HEK293 (cell line): Measurements from ENCODE around the gene B3GNT9.
A peak's percentile ranks its signal among the peaks of the same experiment; 100 is the strongest.

Experiments used
- CTCF ChIA-PET: fragments of 350-600 bp; formaldehyde crosslinking; extraction: SDS; loops from one replicate; lab custom pipeline; 2021; ENCODE audit warnings: antibody characterized with exemption; lab: Yijun Ruan, JAX
- POLR2A ChIA-PET: fragments of 300-600 bp; formaldehyde crosslinking; extraction: SDS; loops from one replicate; lab custom pipeline; 2020; ENCODE audit warnings: antibody characterized with exemption, inconsistent platforms; lab: Yijun Ruan, JAX
- H3K27ac ChIP-seq: fragments of 200-500 bp; sonication (Bioruptor generic); 2 replicates; pipeline ENCODE4 v1.5.1; 2014; ENCODE audit warnings: low read depth, low read length, control low read depth, inconsistent platforms; ENCODE audit errors: extremely low read depth
- H3K36me3 ChIP-seq, 2 experiments: fragments of 200-500 bp in 1 of 2; sonication (Bioruptor generic) in 1 of 2; 1 replicate in 1 of 2; 2 replicates in 1 of 2; pipeline ENCODE4 v1.5.1; 2014 to 2017; ENCODE audit warnings: inconsistent platforms in 2 of 2, low read length in 2 of 2; ENCODE audit not compliant: control insufficient read depth in 2 of 2, insufficient read depth in 1 of 2
- H3K4me1 ChIP-seq: fragments of 200-500 bp; sonication (Bioruptor generic); 2 replicates; pipeline ENCODE4 v1.5.1; 2014; ENCODE audit warnings: mild to moderate bottlenecking, low read length, inconsistent platforms; ENCODE audit not compliant: control insufficient read depth, insufficient read depth
- H3K4me3 ChIP-seq: 2 replicates; pipeline ENCODE4 v1.5.1; 2011; ENCODE audit warnings: low read depth, mild to moderate bottlenecking, control low read depth, low read length, moderate library complexity
- H3K9me3 ChIP-seq: fragments of 200-500 bp; sonication (Bioruptor generic); 2 replicates; pipeline ENCODE4 v1.5.1; 2014; ENCODE audit warnings: low read depth, low read length, inconsistent platforms; ENCODE audit not compliant: control insufficient read depth, insufficient read depth
- GLIS2 ChIP-seq: fragments of 450-650 bp; formaldehyde crosslinking; IDR thresholded peaks from 2 replicates; pipeline ENCODE4 v1.5.1; 2016; ENCODE audit warnings: missing biosample characterization, missing genetic modification characterization
- HOXC10 ChIP-seq: sonication (generic); formaldehyde crosslinking; IDR thresholded peaks from 2 replicates; pipeline ENCODE4 v1.8.1; 2023; ENCODE audit warnings: mild to moderate bottlenecking, missing genetic modification reagents
- KLF1 ChIP-seq: fragments of 450-650 bp; formaldehyde crosslinking; IDR thresholded peaks from 2 replicates; pipeline ENCODE4 v1.5.1; 2016; ENCODE audit warnings: missing biosample characterization, missing genetic modification characterization
- KLF16 ChIP-seq: fragments of 450-650 bp; formaldehyde crosslinking; IDR thresholded peaks from 2 replicates; pipeline ENCODE4 v1.5.1; 2017; ENCODE audit warnings: missing biosample characterization, missing genetic modification characterization
- KLF8 ChIP-seq: fragments of 450-650 bp; formaldehyde crosslinking; IDR thresholded peaks from 2 replicates; pipeline ENCODE4 v1.5.1; 2016; ENCODE audit warnings: missing biosample characterization, missing genetic modification characterization
- PRDM10 ChIP-seq: fragments of 450-650 bp; formaldehyde crosslinking; IDR thresholded peaks from 2 replicates; pipeline ENCODE4 v1.5.1; 2016; ENCODE audit warnings: missing biosample characterization, missing genetic modification characterization
- SETDB1 ChIP-seq: IDR thresholded peaks from one replicate; pipeline ENCODE4 v1.6.1; 2017; ENCODE audit warnings: mild to moderate bottlenecking, low read length, moderate library complexity, mixed read lengths; ENCODE audit not compliant: insufficient read length
- ZIC2 ChIP-seq: fragments of 450-650 bp; formaldehyde crosslinking; IDR thresholded peaks from 2 replicates; pipeline ENCODE4 v1.5.1; 2016; ENCODE audit warnings: missing biosample characterization, missing genetic modification characterization
- ZNF10 ChIP-seq: fragments of 450-650 bp; formaldehyde crosslinking; IDR thresholded peaks from 2 replicates; pipeline ENCODE4 v1.5.1; 2017; ENCODE audit warnings: missing biosample characterization, missing genetic modification characterization
- ZNF138 ChIP-seq: fragments of 450-650 bp; formaldehyde crosslinking; IDR thresholded peaks from 2 replicates; pipeline ENCODE4 v1.5.1; 2016; ENCODE audit warnings: missing biosample characterization, missing genetic modification characterization, borderline replicate concordance
- ZNF18 ChIP-seq: fragments of 450-650 bp; formaldehyde crosslinking; IDR thresholded peaks from 2 replicates; pipeline ENCODE4 v1.5.1; 2016; ENCODE audit warnings: missing biosample characterization, missing genetic modification characterization
- ZNF600 ChIP-seq: fragments of 450-650 bp; formaldehyde crosslinking; IDR thresholded peaks from 2 replicates; pipeline ENCODE4 v1.5.1; 2016; ENCODE audit warnings: missing biosample characterization, missing genetic modification characterization
- TF ChIP-seq, protein P1 (sequence below): fragments of 450-650 bp; formaldehyde crosslinking; IDR thresholded peaks from 2 replicates; pipeline ENCODE4 v1.5.1; 2016; ENCODE audit warnings: missing biosample characterization, missing genetic modification characterization
- TF ChIP-seq, protein P2 (sequence below): fragments of 450-650 bp; formaldehyde crosslinking; IDR thresholded peaks from 2 replicates; pipeline ENCODE4 v1.5.1; 2016; ENCODE audit warnings: missing biosample characterization, missing genetic modification characterization

The B3GNT9 gene

DNA sequence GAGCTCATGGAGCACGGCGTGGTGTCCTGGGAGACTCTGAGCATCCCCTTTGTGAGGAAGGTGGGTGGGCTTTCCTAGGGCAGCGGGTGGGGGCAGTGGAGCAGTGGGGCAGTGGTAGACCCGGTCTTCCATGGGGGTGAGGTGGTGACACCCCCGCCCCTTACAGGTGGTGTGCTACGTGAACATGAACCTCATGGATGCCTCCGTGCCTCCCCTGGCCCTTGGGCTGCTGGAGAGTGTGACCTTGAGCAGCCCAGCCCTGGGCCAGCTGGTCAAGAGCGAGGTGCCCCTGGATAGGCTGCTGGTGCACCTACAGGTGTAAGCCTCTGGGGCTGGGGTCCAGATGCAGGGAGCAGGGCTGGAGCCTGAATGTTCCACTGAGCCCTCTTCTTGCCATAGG, 49.7 kb upstream of the B3GNT9 start:
- H3K4me3 ChIP-seq, result no peak overlapping the region
- no peak for TF ChIP-seq HOXC10 (CRISPR knock-in tag)
- CTCF ChIA-PET, result interaction anchor here (0.6 kb wide), 1 partner anchor 222 kb away, joined by 3 read pairs; no protein-coding TSS in a partner anchor
- POLR2A ChIA-PET, result interaction anchor here (0.6 to 1.5 kb wide), 4 partner anchors 8 to 194 kb away, joined by 3 to 9 read pairs (median 4); partner anchors contain the start of genes E2F4 and TMEM208
- H3K9me3 ChIP-seq, result no peaks in the 10 kb centered on the region
- no peaks in the 10 kb centered on the region for H3K4me1 ChIP-seq
- H3K36me3 ChIP-seq, result peaks cover 0 to 78% of the 10 kb centered on the region in 2 experiments; a peak in 2 of 3 replicates
- H3K27ac ChIP-seq, result no peak overlapping the region

DNA sequence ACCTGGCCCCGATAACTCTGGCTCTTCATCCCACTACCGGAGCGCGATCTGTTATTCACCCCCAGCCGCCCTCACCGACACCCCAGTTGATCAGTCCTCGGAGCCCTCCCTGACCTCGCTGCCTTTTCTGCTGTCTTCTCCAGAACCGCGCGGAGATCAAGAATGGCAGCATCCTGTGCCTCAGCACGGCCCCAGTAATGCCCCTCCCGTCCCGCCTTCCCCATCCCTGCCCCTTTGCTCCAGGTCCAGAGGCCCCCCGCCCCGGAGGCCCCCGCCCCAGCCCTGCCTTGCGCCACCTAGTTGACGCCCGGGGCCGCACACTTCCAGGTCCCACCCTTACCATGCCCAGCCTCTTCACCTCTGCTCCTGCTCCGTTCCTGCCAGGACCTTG, 49.0 kb upstream of the B3GNT9 start:
- peaks cover 6 to 85% of the 10 kb centered on the region in 2 experiments; a peak in 2 of 3 replicates for H3K36me3 ChIP-seq
- H3K27ac ChIP-seq, result no peak overlapping the region
- H3K9me3 ChIP-seq, result no peaks in the 10 kb centered on the region
- POLR2A ChIA-PET, result interaction anchor here (1.5 kb wide), 1 partner anchor 27 kb away, joined by 4 read pairs; the partner anchor contains the start of gene TMEM208
- no peak overlapping the region for H3K4me3 ChIP-seq
- TF ChIP-seq KLF1 (tag by site-specific recombination) (peak; percentile 39), ZNF18 (no peak)
- TF ChIP-seq, all 188 proteins: peak for 1
- CTCF ChIA-PET, result no interaction called here
- H3K4me1 ChIP-seq, result no peaks in the 10 kb centered on the region

DNA sequence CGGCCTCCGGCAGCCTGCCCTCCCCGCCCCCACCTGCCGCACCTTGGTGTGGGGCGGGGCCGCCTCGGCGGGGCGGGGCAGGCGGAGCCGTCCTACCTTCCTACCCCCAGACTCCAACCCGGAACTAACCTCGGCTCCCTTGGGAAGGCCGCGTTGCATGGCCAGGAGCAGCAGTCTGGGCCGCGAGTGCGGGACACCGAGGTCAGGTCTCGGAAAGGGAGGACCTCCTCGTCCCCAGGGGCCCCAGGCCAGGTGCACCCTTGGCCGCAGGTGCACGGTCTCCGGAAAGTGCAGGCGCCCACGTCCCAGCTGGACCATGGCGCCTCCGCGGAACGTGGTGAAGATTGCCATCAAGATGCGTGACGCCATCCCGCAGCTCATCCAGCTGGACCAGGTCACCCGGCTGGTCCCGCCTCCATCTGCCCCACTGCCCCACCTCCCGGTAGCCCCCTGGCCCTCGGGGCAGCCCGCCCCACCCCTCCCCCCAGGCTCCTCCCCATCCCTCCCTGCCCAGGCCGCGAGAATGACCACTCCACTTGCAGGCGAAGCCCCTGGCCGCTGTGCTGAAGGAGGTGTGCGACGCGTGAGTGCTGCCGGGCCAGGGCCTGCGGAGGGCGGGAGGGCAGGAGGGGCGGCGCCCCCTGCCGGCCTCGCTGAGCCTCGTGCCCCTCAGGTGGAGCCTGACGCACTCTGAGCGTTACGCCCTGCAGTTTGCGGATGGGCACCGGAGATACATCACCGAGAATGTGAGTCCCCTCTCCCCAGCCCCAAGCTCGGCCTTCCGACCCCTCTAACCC, 48.4 kb upstream of the B3GNT9 start, which contains the start of gene ELMO3:
ELMO3 (plus strand) TSS at position 121 of the 797 bp plus-strand sequence; CDS start at position 317, 196 bp downstream.
- CTCF ChIA-PET, result interaction anchor here (0.7 to 2.2 kb wide), 3 partner anchors 9 to 26 kb away, joined by 3 to 7 read pairs (median 4); no protein-coding TSS in a partner anchor
- Histone ChIP-seq H3K27ac (no peak within 1 kb of the TSS), H3K4me3 (no peak within 1 kb of the TSS)

DNA sequence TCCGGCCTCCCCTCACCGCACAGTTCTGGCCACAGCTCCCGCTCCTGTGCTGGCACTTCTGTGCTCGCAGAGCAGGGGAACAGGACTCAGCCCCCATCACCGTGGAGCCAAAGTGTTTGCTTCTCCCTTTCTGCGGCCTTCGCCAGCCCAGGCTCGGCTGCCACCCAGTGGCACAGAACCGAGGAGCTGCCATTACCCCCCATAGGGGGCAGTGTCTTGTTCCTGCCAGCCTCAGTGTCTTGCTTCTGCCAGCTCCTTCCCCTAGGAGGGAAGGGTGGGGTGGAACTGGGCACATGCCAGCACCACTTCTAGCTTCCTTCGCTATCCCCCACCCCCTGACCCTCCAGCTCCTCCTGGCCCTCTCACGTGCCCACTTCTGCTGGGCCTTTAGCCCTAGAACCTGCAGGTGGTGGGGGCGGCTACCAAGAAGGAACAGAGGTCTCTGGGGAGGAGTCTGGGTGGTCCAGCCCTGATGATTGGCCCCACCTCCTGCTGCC, 47.5 kb upstream of the B3GNT9 start:
- CTCF ChIA-PET, result interaction anchor here (0.5 to 2.2 kb wide), 10 partner anchors 10 to 265 kb away, joined by 3 to 10 read pairs (median 3); partner anchors contain the start of gene MATCAP1
- no peak overlapping the region for H3K27ac ChIP-seq
- peak; percentile 29; the same call in 1 of the 2 replicates for TF ChIP-seq PRDM10 (tag by site-specific recombination)
- TF ChIP-seq KLF16 (tag by site-specific recombination), result 0 out of 2 replicates have a peak, but pooled peaks have one; percentile 20
- TF ChIP-seq, protein P1, sequence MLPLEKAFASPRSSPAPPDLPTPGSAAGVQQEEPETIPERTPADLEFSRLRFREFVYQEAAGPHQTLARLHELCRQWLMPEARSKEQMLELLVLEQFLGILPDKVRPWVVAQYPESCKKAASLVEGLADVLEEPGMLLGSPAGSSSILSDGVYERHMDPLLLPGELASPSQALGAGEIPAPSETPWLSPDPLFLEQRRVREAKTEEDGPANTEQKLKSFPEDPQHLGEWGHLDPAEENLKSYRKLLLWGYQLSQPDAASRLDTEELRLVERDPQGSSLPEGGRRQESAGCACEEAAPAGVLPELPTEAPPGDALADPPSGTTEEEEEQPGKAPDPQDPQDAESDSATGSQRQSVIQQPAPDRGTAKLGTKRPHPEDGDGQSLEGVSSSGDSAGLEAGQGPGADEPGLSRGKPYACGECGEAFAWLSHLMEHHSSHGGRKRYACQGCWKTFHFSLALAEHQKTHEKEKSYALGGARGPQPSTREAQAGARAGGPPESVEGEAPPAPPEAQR (tag by site-specific recombination), result no peak
- TF ChIP-seq ZNF600 (tag by site-specific recombination), result peak; percentile 71
- TF ChIP-seq ZIC2 (tag by site-specific recombination), result 0 out of 2 replicates have a peak, but pooled peaks have one; percentile 7
- TF ChIP-seq GLIS2 (tag by site-specific recombination), result peak; percentile 16; the same call in 1 of the 2 replicates
- TF ChIP-seq ZNF10 (tag by site-specific recombination), result 0 out of 2 replicates have a peak, but pooled peaks have one; percentile 8
- TF ChIP-seq, protein P2, sequence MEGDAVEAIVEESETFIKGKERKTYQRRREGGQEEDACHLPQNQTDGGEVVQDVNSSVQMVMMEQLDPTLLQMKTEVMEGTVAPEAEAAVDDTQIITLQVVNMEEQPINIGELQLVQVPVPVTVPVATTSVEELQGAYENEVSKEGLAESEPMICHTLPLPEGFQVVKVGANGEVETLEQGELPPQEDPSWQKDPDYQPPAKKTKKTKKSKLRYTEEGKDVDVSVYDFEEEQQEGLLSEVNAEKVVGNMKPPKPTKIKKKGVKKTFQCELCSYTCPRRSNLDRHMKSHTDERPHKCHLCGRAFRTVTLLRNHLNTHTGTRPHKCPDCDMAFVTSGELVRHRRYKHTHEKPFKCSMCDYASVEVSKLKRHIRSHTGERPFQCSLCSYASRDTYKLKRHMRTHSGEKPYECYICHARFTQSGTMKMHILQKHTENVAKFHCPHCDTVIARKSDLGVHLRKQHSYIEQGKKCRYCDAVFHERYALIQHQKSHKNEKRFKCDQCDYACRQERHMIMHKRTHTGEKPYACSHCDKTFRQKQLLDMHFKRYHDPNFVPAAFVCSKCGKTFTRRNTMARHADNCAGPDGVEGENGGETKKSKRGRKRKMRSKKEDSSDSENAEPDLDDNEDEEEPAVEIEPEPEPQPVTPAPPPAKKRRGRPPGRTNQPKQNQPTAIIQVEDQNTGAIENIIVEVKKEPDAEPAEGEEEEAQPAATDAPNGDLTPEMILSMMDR (tag by site-specific recombination), result peak; percentile 98
- no peak for TF ChIP-seq ZNF138

More for the DNA sequence above, 48.4 kb upstream of the B3GNT9 start, which contains the start of gene ELMO3:
- Histone ChIP-seq H3K36me3 (peaks cover 7 to 89% of the 10 kb centered on the region in 2 experiments; a peak in 2 of 3 replicates), H3K9me3 (no peaks in the 10 kb centered on the region), H3K4me1 (no peaks in the 10 kb centered on the region)
- no peak for TF ChIP-seq SETDB1
- peak; percentile 59; the same call in 1 of the 2 replicates for TF ChIP-seq KLF8 (tag by site-specific recombination)
- TF ChIP-seq KLF1 (tag by site-specific recombination), result peak; percentile 59
- POLR2A ChIA-PET, result interaction anchor here (0.6 to 2.1 kb wide), 5 partner anchors 8 to 87 kb away, joined by 3 to 11 read pairs (median 3); partner anchors contain the start of gene TMEM208

More for the DNA sequence above, 47.5 kb upstream of the B3GNT9 start:
- Histone ChIP-seq H3K36me3 (peaks cover 7 to 89% of the 10 kb centered on the region in 2 experiments; a peak in 2 of 3 replicates), H3K9me3 (no peaks in the 10 kb centered on the region), H3K4me3 (no peak overlapping the region), H3K4me1 (peaks cover 3% of the 10 kb centered on the region)
- POLR2A ChIA-PET, result interaction anchor here (0.6 to 2.1 kb wide), 12 partner anchors 9 to 237 kb away, joined by 3 to 11 read pairs (median 3); partner anchors contain the start of genes CES3 and TMEM208
